Ovary (tissue), 3 donors: ENCODE data around the gene MNDA.

Source experiments
- POLR2A ChIP-seq: fragments of 450-650 bp; IDR thresholded peaks from one replicate; pipeline ENCODE4 v1.6.1; 2017; ENCODE audit warnings: antibody characterized with exemption, mild to moderate bottlenecking, moderate library complexity
- TF ChIP-seq, protein P1 (sequence below), 3 donors: fragments of 450-650 bp in 2 of 3; fragments of 200-600 bp in 1 of 3; IDR thresholded peaks; one replicate each; pipeline versions ENCODE4 v1.5.1 to v1.8.0; 2016 to 2022; ENCODE audit warnings: antibody characterized with exemption in 3 of 3, mild to moderate bottlenecking in 1 of 3
- donor health status: DM: no; HTN: no; CAD: no.

DNA sequence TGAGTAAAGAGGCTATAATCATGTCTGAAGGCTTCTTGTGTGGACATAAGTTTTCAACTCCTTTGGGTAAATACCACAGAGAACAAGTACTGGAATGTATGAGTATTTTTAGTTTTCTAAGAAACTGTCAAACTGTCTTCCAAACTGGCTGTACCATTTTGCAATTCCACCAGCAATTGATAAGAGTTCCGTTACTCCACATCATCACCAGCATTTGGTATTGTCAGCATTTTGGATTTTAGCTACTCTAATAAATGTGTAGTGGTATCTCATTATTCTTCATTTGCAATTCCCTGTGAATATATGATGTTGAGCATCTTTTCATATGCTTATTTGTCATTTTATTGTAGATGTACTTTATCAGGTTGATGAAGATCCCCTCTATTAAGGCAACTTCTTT lies 9.4 kb upstream of the MNDA start:
- TF ChIP-seq, protein P1, sequence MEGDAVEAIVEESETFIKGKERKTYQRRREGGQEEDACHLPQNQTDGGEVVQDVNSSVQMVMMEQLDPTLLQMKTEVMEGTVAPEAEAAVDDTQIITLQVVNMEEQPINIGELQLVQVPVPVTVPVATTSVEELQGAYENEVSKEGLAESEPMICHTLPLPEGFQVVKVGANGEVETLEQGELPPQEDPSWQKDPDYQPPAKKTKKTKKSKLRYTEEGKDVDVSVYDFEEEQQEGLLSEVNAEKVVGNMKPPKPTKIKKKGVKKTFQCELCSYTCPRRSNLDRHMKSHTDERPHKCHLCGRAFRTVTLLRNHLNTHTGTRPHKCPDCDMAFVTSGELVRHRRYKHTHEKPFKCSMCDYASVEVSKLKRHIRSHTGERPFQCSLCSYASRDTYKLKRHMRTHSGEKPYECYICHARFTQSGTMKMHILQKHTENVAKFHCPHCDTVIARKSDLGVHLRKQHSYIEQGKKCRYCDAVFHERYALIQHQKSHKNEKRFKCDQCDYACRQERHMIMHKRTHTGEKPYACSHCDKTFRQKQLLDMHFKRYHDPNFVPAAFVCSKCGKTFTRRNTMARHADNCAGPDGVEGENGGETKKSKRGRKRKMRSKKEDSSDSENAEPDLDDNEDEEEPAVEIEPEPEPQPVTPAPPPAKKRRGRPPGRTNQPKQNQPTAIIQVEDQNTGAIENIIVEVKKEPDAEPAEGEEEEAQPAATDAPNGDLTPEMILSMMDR (IDR thresholded peaks at IDR 0.05): no peak
- no peak for TF ChIP-seq POLR2A
